IMR-90 (cell line): ENCODE measurements around the gene C8A. TPM values are rescaled to one million over a fixed set of nuclear protein-coding genes. Genes with fewer than 3 reads are reported as not detected.

Source experiments
- ATAC-seq: fragments of 200-7000 bp; cut with Tn5 transposase; 2 replicates; pipeline ENCODE4 v1.9.1; 2020; ENCODE audit warnings: low read depth, mild to moderate bottlenecking, moderate library complexity
- BruUV-seq: library from RNA; stranded (reverse); fragments of 400-500 nt; replicated peaks from 2 replicates; lab custom pipeline; 2021; lab: Mats Ljungman, UMichigan
- CTCF ChIA-PET: fragments of 300-600 bp; formaldehyde crosslinking; extraction: SDS; loops from one replicate; lab custom pipeline; 2021; ENCODE audit warnings: antibody characterized with exemption; lab: Yijun Ruan, JAX
- POLR2A ChIA-PET: fragments of 300-600 bp; sonication (Branson Sonifier 250); formaldehyde crosslinking; loops from one replicate; lab custom pipeline; 2022; ENCODE audit warnings: antibody characterized with exemption; ENCODE audit not compliant: unreplicated experiment; lab: Charles Lee
- DNase-seq: peaks from one replicate; pipeline ENCODE4 v3.0.0; 2013
- H2AFZ ChIP-seq: replicated peaks from 2 replicates; pipeline ENCODE3; 2013; ENCODE audit warnings: low read length, mild to moderate bottlenecking; ENCODE audit not compliant: poor library complexity
- H2AK5ac ChIP-seq: 2 replicates; pipeline ENCODE4 v1.6.1; 2013; ENCODE audit warnings: low read depth, low read length, inconsistent platforms
- H2AK9ac ChIP-seq: replicated peaks from 2 replicates; pipeline ENCODE3; 2013; ENCODE audit warnings: mild to moderate bottlenecking, low read depth, low read length, moderate library complexity; ENCODE audit not compliant: poor library complexity
- H2BK120ac ChIP-seq: 2 replicates; pipeline ENCODE4 v1.6.1; 2013; ENCODE audit warnings: low read depth, low read length, inconsistent platforms
- H2BK15ac ChIP-seq: 3 replicates; pipeline ENCODE4 v1.6.1; 2013; ENCODE audit warnings: low read depth, low read length, inconsistent platforms
- H2BK20ac ChIP-seq: 2 replicates; pipeline ENCODE4 v1.6.1; 2013; ENCODE audit warnings: low read depth, mild to moderate bottlenecking, inconsistent platforms, low read length, moderate library complexity
- H2BK5ac ChIP-seq: 2 replicates; pipeline ENCODE4 v1.6.1; 2013; ENCODE audit warnings: mild to moderate bottlenecking, low read depth, low read length, inconsistent platforms; ENCODE audit not compliant: poor library complexity, severe bottlenecking
- H3K14ac ChIP-seq: replicated peaks from 2 replicates; pipeline ENCODE4 v1.6.1; 2013; ENCODE audit warnings: low read depth, low read length, inconsistent platforms
- H3K18ac ChIP-seq: 2 replicates; pipeline ENCODE4 v1.6.1; 2013; ENCODE audit warnings: low read depth, low read length, control low read depth
- H3K23ac ChIP-seq: 2 replicates; pipeline ENCODE4 v1.6.1; 2013; ENCODE audit warnings: low read depth, low read length, inconsistent platforms
- H3K27ac ChIP-seq: 2 replicates; pipeline ENCODE4 v1.5.1; 2013; ENCODE audit warnings: mild to moderate bottlenecking, control low read depth, low read length; ENCODE audit not compliant: insufficient read depth
- H3K27me3 ChIP-seq: 2 replicates; pipeline ENCODE4 v1.6.1; 2013; ENCODE audit warnings: low read length; ENCODE audit not compliant: control insufficient read depth, insufficient read depth
- H3K36me3 ChIP-seq: 2 replicates; pipeline ENCODE4 v1.6.1; 2013; ENCODE audit warnings: low read length, mixed read lengths; ENCODE audit not compliant: control insufficient read depth, insufficient read depth
- H3K4ac ChIP-seq: 2 replicates; pipeline ENCODE4 v1.6.1; 2013; ENCODE audit warnings: low read depth, low read length, inconsistent platforms
- H3K4me1 ChIP-seq: 2 replicates; pipeline ENCODE4 v1.6.1; 2013; ENCODE audit warnings: low read length, mixed read lengths; ENCODE audit not compliant: control insufficient read depth, insufficient read depth
- H3K4me2 ChIP-seq: 2 replicates; pipeline ENCODE4 v1.6.1; 2013; ENCODE audit warnings: low read depth, mild to moderate bottlenecking, control low read depth, low read length, moderate library complexity
- H3K4me3 ChIP-seq: 2 replicates; pipeline ENCODE4 v1.5.1; 2013; ENCODE audit warnings: low read depth, mild to moderate bottlenecking, control low read depth, low read length, moderate library complexity; ENCODE audit not compliant: insufficient read depth
- H3K56ac ChIP-seq: 2 replicates; pipeline ENCODE4 v1.6.1; 2013; ENCODE audit warnings: low read length, inconsistent platforms; ENCODE audit not compliant: insufficient read depth; ENCODE audit errors: extremely low read depth
- H3K79me1 ChIP-seq, 2 experiments: 2 replicates each; pipeline ENCODE4 v1.6.1; 2013; ENCODE audit warnings: low read length in 2 of 2, inconsistent platforms in 1 of 2, low read depth in 1 of 2
- H3K9ac ChIP-seq: 2 replicates; pipeline ENCODE4 v1.6.1; 2013; ENCODE audit warnings: low read depth, low read length, control low read depth
- H3K9me1 ChIP-seq: 2 replicates; pipeline ENCODE4 v1.6.1; 2013; ENCODE audit warnings: low read length, inconsistent platforms; ENCODE audit not compliant: insufficient read depth
- H3K9me3 ChIP-seq: 2 replicates; pipeline ENCODE4 v1.6.1; 2013; ENCODE audit warnings: low read length; ENCODE audit not compliant: control insufficient read depth, insufficient read depth
- H4K20me1 ChIP-seq: 2 replicates; pipeline ENCODE4 v1.6.1; 2013; ENCODE audit warnings: low read length, inconsistent platforms; ENCODE audit not compliant: insufficient read depth
- H4K5ac ChIP-seq: 2 replicates; pipeline ENCODE4 v1.6.1; 2013; ENCODE audit warnings: mild to moderate bottlenecking, low read depth, low read length, control low read depth
- H4K8ac ChIP-seq, 2 experiments: 2 replicates each; pipeline ENCODE4 v1.6.1; 2013; ENCODE audit warnings: low read depth in 2 of 2, low read length in 2 of 2, control low read depth in 1 of 2, inconsistent platforms in 1 of 2
- H4K91ac ChIP-seq: 2 replicates; pipeline ENCODE4 v1.6.1; 2013; ENCODE audit warnings: low read depth, low read length, inconsistent platforms; ENCODE audit not compliant: insufficient read depth
- BHLHE40 ChIP-seq: fragments of 150-350 bp; IDR thresholded peaks from 2 replicates; pipeline ENCODE4 v1.6.1; 2016; ENCODE audit warnings: mild to moderate bottlenecking, low read depth, low read length
- CEBPB ChIP-seq: IDR thresholded peaks from 2 replicates; pipeline ENCODE4 v1.6.1; 2012; ENCODE audit warnings: low read depth, low read length, improper control_type of control experiment
- CHD1 ChIP-seq: IDR thresholded peaks from 2 replicates; pipeline ENCODE4 v1.6.1; 2012; ENCODE audit warnings: low read depth, low read length, improper control_type of control experiment
- FOS ChIP-seq: fragments of 150-350 bp; IDR thresholded peaks from 2 replicates; pipeline ENCODE4 v1.6.1; 2016; ENCODE audit warnings: low read depth, low read length
- MAFK ChIP-seq: IDR thresholded peaks from 2 replicates; pipeline ENCODE4 v1.6.1; 2012; ENCODE audit warnings: low read depth, low read length, improper control_type of control experiment
- MAZ ChIP-seq: IDR thresholded peaks from 2 replicates; pipeline ENCODE4 v1.6.1; 2012; ENCODE audit warnings: low read depth, mild to moderate bottlenecking, low read length, improper control_type of control experiment, moderate library complexity, borderline replicate concordance
- MXI1 ChIP-seq: IDR thresholded peaks from 2 replicates; pipeline ENCODE4 v1.6.1; 2012; ENCODE audit warnings: low read depth, mild to moderate bottlenecking, low read length, moderate library complexity, borderline replicate concordance
- NFE2L2 ChIP-seq: fragments of 150-350 bp; IDR thresholded peaks from 2 replicates; pipeline ENCODE4 v1.6.1; 2016; ENCODE audit warnings: low read depth, mild to moderate bottlenecking, low read length
- POLR2A ChIP-seq: IDR thresholded peaks from 2 replicates; pipeline ENCODE4 v1.6.1; 2012; ENCODE audit warnings: mild to moderate bottlenecking, low read depth, low read length
- RAD21 ChIP-seq: IDR thresholded peaks from 2 replicates; pipeline ENCODE4 v1.6.1; 2012; ENCODE audit warnings: low read length, improper control_type of control experiment
- RCOR1 ChIP-seq: IDR thresholded peaks from 2 replicates; pipeline ENCODE4 v1.6.1; 2012; ENCODE audit warnings: mild to moderate bottlenecking, low read length, improper control_type of control experiment; ENCODE audit not compliant: insufficient replicate concordance
- RFX5 ChIP-seq: IDR thresholded peaks from 2 replicates; pipeline ENCODE4 v1.8.0; 2012; ENCODE audit warnings: low read depth, mild to moderate bottlenecking, low read length, moderate library complexity
- SMC3 ChIP-seq: fragments of 150-350 bp; IDR thresholded peaks from 2 replicates; pipeline ENCODE4 v1.6.1; 2016; ENCODE audit warnings: low read depth, mild to moderate bottlenecking, antibody characterized with exemption, low read length, moderate library complexity
- WGBS, 2 experiments: methylation state at CpG; one replicate each; pipeline versions ENCODE4 v1.1.5 to v1.1.7; 2013; ENCODE audit warnings: missing lambda C conversion rate in 2 of 2; ENCODE audit not compliant: insufficient read length in 1 of 2; ENCODE audit errors: extremely low coverage in 2 of 2; 5-methylcytosine and 5-hydroxymethylcytosine counted together
- dilution Hi-C: fragments of 300-500 bp; cut with HindIII; formaldehyde crosslinking; loops from one replicate; pipeline ENCODE4 v1.14.3; 2018; ENCODE audit warnings: low sequenced_read_pairs; ENCODE audit not compliant: unreplicated experiment
- in situ Hi-C: fragments of 300-500 bp; cut with MboI; formaldehyde crosslinking; loops from 3 replicates; pipeline ENCODE4 v1.14.3; 2019; ENCODE audit warnings: low sequenced_read_pairs, inconsistent platforms, mixed read lengths
- intact Hi-C: fragments of 100-400 bp; cut with micrococcal nuclease; formaldehyde crosslinking; loops from 2 replicates; pipeline ENCODE4 v1.10.0; 2022
- polyA plus RNA-seq, 3 experiments: library from polyadenylated mRNA; depleted of rRNA; stranded (reverse); fragments of >200 nt; gene quantifications; 2 replicates each; pipeline ENCODE4 v1.2.3, GENCODE V29; 2012; ENCODE audit warnings: low replicate concordance in 1 of 3
- total RNA-seq: library from RNA; depleted of rRNA; stranded (reverse); fragments of >200 nt; gene quantifications from 2 replicates; pipeline ENCODE4 v1.2.3, GENCODE V29; 2012
- TF ChIP-seq, protein P1 (sequence below): fragments of 150-350 bp; IDR thresholded peaks from 2 replicates; pipeline ENCODE4 v1.6.1; 2016; ENCODE audit warnings: low read depth, mild to moderate bottlenecking, low read length, moderate library complexity, borderline replicate concordance
- TF ChIP-seq, protein P2 (sequence below): conservative IDR thresholded peaks from 2 replicates; pipeline ENCODE4 v1.5.1; 2012; ENCODE audit warnings: mild to moderate bottlenecking, low read depth, low read length, improper control_type of control experiment
- TF ChIP-seq, protein P3 (sequence below): fragments of 150-350 bp; IDR thresholded peaks from 2 replicates; pipeline ENCODE4 v1.6.1; 2017; ENCODE audit warnings: mild to moderate bottlenecking, antibody characterized with exemption, low read length, low read depth

Gene C8A
- total and polyA plus RNA-seq, 2 of the 4 experiments (the other 2 are of a cell fraction) = not detected

DNA sequence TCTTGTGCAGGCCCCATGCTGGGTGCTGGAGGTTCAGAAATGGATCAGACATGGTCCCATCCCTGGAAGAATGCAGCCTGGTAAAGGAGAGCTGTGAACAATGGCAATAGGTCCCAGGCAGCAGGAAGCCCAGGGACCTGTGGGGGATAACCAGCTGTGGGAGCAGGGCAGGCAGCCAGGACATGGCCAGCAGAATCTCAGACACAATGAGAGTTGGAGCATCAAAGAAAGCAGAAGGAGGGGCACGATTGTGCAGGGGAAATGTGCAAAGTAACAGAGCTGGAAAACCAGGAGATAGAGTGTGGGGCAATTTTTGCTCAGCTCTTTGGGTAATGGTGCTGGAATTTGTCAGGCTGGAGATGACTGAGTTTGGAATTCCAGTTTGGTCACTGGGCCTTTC lies 66.9 kb downstream of the C8A start:
- Histone ChIP-seq H3K4me1 (peaks cover 5% of the 10 kb centered on the region), H4K91ac (no peak overlapping the region), H4K5ac (no peak overlapping the region), H2BK15ac (no peak overlapping the region), H3K36me3 (no peaks in the 10 kb centered on the region), H2BK5ac (no peak overlapping the region), H3K23ac (no peak overlapping the region), H3K27ac (no peak overlapping the region), H2AFZ (no peak overlapping the region), H3K18ac (no peak overlapping the region), H3K9ac (no peak overlapping the region), H4K8ac (no peak overlapping the region), H2BK20ac (no peak overlapping the region), H2AK5ac (no peak overlapping the region), H2BK120ac (no peak overlapping the region), H3K4ac (no peak overlapping the region), H3K56ac (no peak overlapping the region), H3K9me1 (no peaks in the 10 kb centered on the region), H2AK9ac (no peak overlapping the region), H3K27me3 (no peaks in the 10 kb centered on the region; the same call in 1 of the 2 replicates), H3K4me2 (no peak overlapping the region), H3K9me3 (no peaks in the 10 kb centered on the region), H4K20me1 (no peaks in the 10 kb centered on the region), H3K4me3 (no peak overlapping the region), H3K79me1 (no peaks in the 10 kb centered on the region), H3K14ac (no peak overlapping the region)
- POLR2A ChIA-PET = no interaction called here
- dilution Hi-C loops (no loop called here), intact Hi-C loops (no loop called here), in situ Hi-C loops (no loop called here)
- whole genome bisulfite sequencing, 2 experiments = no CpG with 5 or more reads among the region's 1 CpG
- DNase-seq (no peak), ATAC-seq (no peak)
- CTCF ChIA-PET = no interaction called here
- no TSS peak for BruUV-seq
- TF ChIP-seq MAZ = no peak
- TF ChIP-seq BHLHE40 = no peak
- TF ChIP-seq CHD1 = no peak
- TF ChIP-seq POLR2A = no peak
- no peak for TF ChIP-seq RFX5
- TF ChIP-seq, protein P1, sequence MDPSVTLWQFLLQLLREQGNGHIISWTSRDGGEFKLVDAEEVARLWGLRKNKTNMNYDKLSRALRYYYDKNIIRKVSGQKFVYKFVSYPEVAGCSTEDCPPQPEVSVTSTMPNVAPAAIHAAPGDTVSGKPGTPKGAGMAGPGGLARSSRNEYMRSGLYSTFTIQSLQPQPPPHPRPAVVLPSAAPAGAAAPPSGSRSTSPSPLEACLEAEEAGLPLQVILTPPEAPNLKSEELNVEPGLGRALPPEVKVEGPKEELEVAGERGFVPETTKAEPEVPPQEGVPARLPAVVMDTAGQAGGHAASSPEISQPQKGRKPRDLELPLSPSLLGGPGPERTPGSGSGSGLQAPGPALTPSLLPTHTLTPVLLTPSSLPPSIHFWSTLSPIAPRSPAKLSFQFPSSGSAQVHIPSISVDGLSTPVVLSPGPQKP = no peak
- no peak for TF ChIP-seq FOS
- TF ChIP-seq CEBPB = no peak
- no peak for TF ChIP-seq MAFK
- no peak for TF ChIP-seq SMC3
- no peak for TF ChIP-seq NFE2L2
- TF ChIP-seq, protein P2, sequence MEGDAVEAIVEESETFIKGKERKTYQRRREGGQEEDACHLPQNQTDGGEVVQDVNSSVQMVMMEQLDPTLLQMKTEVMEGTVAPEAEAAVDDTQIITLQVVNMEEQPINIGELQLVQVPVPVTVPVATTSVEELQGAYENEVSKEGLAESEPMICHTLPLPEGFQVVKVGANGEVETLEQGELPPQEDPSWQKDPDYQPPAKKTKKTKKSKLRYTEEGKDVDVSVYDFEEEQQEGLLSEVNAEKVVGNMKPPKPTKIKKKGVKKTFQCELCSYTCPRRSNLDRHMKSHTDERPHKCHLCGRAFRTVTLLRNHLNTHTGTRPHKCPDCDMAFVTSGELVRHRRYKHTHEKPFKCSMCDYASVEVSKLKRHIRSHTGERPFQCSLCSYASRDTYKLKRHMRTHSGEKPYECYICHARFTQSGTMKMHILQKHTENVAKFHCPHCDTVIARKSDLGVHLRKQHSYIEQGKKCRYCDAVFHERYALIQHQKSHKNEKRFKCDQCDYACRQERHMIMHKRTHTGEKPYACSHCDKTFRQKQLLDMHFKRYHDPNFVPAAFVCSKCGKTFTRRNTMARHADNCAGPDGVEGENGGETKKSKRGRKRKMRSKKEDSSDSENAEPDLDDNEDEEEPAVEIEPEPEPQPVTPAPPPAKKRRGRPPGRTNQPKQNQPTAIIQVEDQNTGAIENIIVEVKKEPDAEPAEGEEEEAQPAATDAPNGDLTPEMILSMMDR = no peak
- no peak for TF ChIP-seq MXI1
- no peak for TF ChIP-seq RAD21
- TF ChIP-seq, protein P3, sequence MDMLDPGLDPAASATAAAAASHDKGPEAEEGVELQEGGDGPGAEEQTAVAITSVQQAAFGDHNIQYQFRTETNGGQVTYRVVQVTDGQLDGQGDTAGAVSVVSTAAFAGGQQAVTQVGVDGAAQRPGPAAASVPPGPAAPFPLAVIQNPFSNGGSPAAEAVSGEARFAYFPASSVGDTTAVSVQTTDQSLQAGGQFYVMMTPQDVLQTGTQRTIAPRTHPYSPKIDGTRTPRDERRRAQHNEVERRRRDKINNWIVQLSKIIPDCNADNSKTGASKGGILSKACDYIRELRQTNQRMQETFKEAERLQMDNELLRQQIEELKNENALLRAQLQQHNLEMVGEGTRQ = no peak
- TF ChIP-seq RCOR1 = no peak
